IPS-20b (cell line): Measurements from ENCODE around the gene FOXE3.

Experiments
- H3K27ac ChIP-seq: one replicate; pipeline ENCODE4 v1.5.1; 2013; ENCODE audit warnings: low read length
- H3K27me3 ChIP-seq: 2 replicates; pipeline ENCODE4 v1.6.1; 2013; ENCODE audit warnings: mild to moderate bottlenecking, low read length, inconsistent platforms; ENCODE audit not compliant: insufficient read depth
- H3K36me3 ChIP-seq: 2 replicates; pipeline ENCODE4 v1.6.1; 2013; ENCODE audit warnings: low read depth, mild to moderate bottlenecking, inconsistent platforms, low read length, moderate library complexity; ENCODE audit not compliant: insufficient read depth
- H3K4me1 ChIP-seq: 2 replicates; pipeline ENCODE4 v1.6.1; 2013; ENCODE audit warnings: mild to moderate bottlenecking, control low read depth, inconsistent platforms, low read length, moderate library complexity; ENCODE audit not compliant: insufficient read depth
- H3K4me3 ChIP-seq: 2 replicates; pipeline ENCODE4 v1.5.1; 2013; ENCODE audit warnings: mild to moderate bottlenecking, low read length, inconsistent platforms
- H3K9ac ChIP-seq: 2 replicates; pipeline ENCODE4 v1.6.1; 2013; ENCODE audit warnings: low read depth, mild to moderate bottlenecking, inconsistent platforms, low read length, moderate library complexity
- H3K9me3 ChIP-seq: 2 replicates; pipeline ENCODE4 v1.6.1; 2013; ENCODE audit warnings: mild to moderate bottlenecking, low read depth, low read length, inconsistent platforms; ENCODE audit not compliant: insufficient read depth

FOXE3 gene

GRCh38 chr1:47423872-47424271 is 7.8 kb downstream of the FOXE3 start:
- H3K27me3 ChIP-seq = peaks cover 88% of the 10 kb centered on the region
- no peaks in the 10 kb centered on the region for H3K36me3 ChIP-seq
- no peak overlapping the region for H3K9ac ChIP-seq
- H3K27ac ChIP-seq = no peak overlapping the region
- no peak overlapping the region for H3K4me3 ChIP-seq
- no peaks in the 10 kb centered on the region for H3K9me3 ChIP-seq
- H3K4me1 ChIP-seq = no peaks in the 10 kb centered on the region

GRCh38 chr1:47424336-47424982 is 8.4 kb downstream of the FOXE3 start:
- no peaks in the 10 kb centered on the region for H3K36me3 ChIP-seq
- peaks cover 88% of the 10 kb centered on the region for H3K27me3 ChIP-seq
- H3K9ac ChIP-seq = no peak overlapping the region
- no peaks in the 10 kb centered on the region for H3K4me1 ChIP-seq
- no peaks in the 10 kb centered on the region for H3K9me3 ChIP-seq
- no peak overlapping the region for H3K4me3 ChIP-seq
- H3K27ac ChIP-seq = no peak overlapping the region

- Histone ChIP-seq H3K4me1 (peaks cover 3% of the 10 kb centered on the region; the same call in 1 of the 2 replicates), H3K9me3 (peaks cover 5% of the 10 kb centered on the region; the same call in 1 of the 2 replicates), H3K27ac (no peak overlapping the region), H3K4me3 (no peak overlapping the region), H3K36me3 (no peaks in the 10 kb centered on the region), H3K9ac (no peak overlapping the region), H3K27me3 (peaks cover 100% of the 10 kb centered on the region)
Observed at GRCh38 chr1:47431534-47431933, 15.4 kb downstream of the FOXE3 start.

GRCh38 chr1:47432071-47433036 is 16.3 kb downstream of the FOXE3 start:
- Histone ChIP-seq H3K4me3 (peak overlapping the region; percentile 59), H3K27me3 (peaks cover 100% of the 10 kb centered on the region), H3K9ac (no peak overlapping the region), H3K36me3 (no peaks in the 10 kb centered on the region), H3K4me1 (peaks cover 3% of the 10 kb centered on the region; the same call in 1 of the 2 replicates), H3K27ac (no peak overlapping the region), H3K9me3 (peaks cover 5% of the 10 kb centered on the region; the same call in 1 of the 2 replicates)

GRCh38 chr1:47433037-47433421 is 16.9 kb downstream of the FOXE3 start:
- Histone ChIP-seq H3K4me3 (peak overlapping the region; percentile 59; the same call in 1 of the 2 replicates), H3K36me3 (no peaks in the 10 kb centered on the region)

GRCh38 chr1:47433477-47434050 is 17.5 kb downstream of the FOXE3 start:
- no peaks in the 10 kb centered on the region for H3K36me3 ChIP-seq
- peaks cover 5% of the 10 kb centered on the region; the same call in 1 of the 2 replicates for H3K9me3 ChIP-seq
- H3K27ac ChIP-seq = no peak overlapping the region
- peaks cover 100% of the 10 kb centered on the region for H3K27me3 ChIP-seq
- no peak overlapping the region for H3K4me3 ChIP-seq
- no peak overlapping the region for H3K9ac ChIP-seq
- H3K4me1 ChIP-seq = peaks cover 3% of the 10 kb centered on the region; the same call in 1 of the 2 replicates

More at GRCh38 chr1:47433037-47433421, 16.9 kb downstream of the FOXE3 start:
- Histone ChIP-seq H3K27ac (no peak overlapping the region), H3K9me3 (peaks cover 5% of the 10 kb centered on the region; the same call in 1 of the 2 replicates), H3K27me3 (peaks cover 100% of the 10 kb centered on the region), H3K9ac (no peak overlapping the region), H3K4me1 (peaks cover 3% of the 10 kb centered on the region; the same call in 1 of the 2 replicates)

GRCh38 chr1:47434051-47434842 is 18.2 kb downstream of the FOXE3 start:
- Histone ChIP-seq H3K27me3 (peaks cover 100% of the 10 kb centered on the region), H3K9ac (no peak overlapping the region), H3K27ac (no peak overlapping the region), H3K36me3 (no peaks in the 10 kb centered on the region), H3K4me1 (peaks cover 3% of the 10 kb centered on the region; the same call in 1 of the 2 replicates), H3K4me3 (peak overlapping the region; percentile 9; the same call in 1 of the 2 replicates), H3K9me3 (peaks cover 5% of the 10 kb centered on the region; the same call in 1 of the 2 replicates)

- Histone ChIP-seq H3K27me3 (peaks cover 100% of the 10 kb centered on the region), H3K9me3 (peaks cover 5% of the 10 kb centered on the region; the same call in 1 of the 2 replicates), H3K36me3 (no peaks in the 10 kb centered on the region), H3K9ac (no peak overlapping the region), H3K4me1 (peaks cover 3% of the 10 kb centered on the region; the same call in 1 of the 2 replicates), H3K27ac (no peak overlapping the region), H3K4me3 (no peak overlapping the region)
Observed at GRCh38 chr1:47435506-47436303, 19.6 kb downstream of the FOXE3 start.

- Histone ChIP-seq H3K4me3 (peak overlapping the region; percentile 63; the same call in 1 of the 2 replicates), H3K4me1 (peaks cover 3% of the 10 kb centered on the region; the same call in 1 of the 2 replicates), H3K9ac (no peak overlapping the region), H3K9me3 (peaks cover 5% of the 10 kb centered on the region; the same call in 1 of the 2 replicates), H3K27me3 (peaks cover 100% of the 10 kb centered on the region), H3K27ac (no peak overlapping the region), H3K36me3 (no peaks in the 10 kb centered on the region)
Observed at GRCh38 chr1:47436304-47436978, 20.4 kb downstream of the FOXE3 start.

GRCh38 chr1:47436979-47437446 is 20.9 kb downstream of the FOXE3 start:
- H3K9ac ChIP-seq = no peak overlapping the region
- peaks cover 100% of the 10 kb centered on the region for H3K27me3 ChIP-seq
- H3K27ac ChIP-seq = no peak overlapping the region
- H3K9me3 ChIP-seq = peaks cover 6% of the 10 kb centered on the region; the same call in 1 of the 2 replicates
- peaks cover 2% of the 10 kb centered on the region; the same call in 1 of the 2 replicates for H3K4me1 ChIP-seq
- H3K36me3 ChIP-seq = no peaks in the 10 kb centered on the region
- peak overlapping the region; percentile 63; the same call in 1 of the 2 replicates for H3K4me3 ChIP-seq
